NCI-H2227 treated with DMSO at 0.1 percent for 48 hours (cell line): Measurements from ENCODE around the gene PANX2.

Experiments
- DNase-seq: peaks from one replicate; lab custom pipeline; 2025; lab: John Stamatoyannopoulos, UW

PANX2 gene

DNA sequence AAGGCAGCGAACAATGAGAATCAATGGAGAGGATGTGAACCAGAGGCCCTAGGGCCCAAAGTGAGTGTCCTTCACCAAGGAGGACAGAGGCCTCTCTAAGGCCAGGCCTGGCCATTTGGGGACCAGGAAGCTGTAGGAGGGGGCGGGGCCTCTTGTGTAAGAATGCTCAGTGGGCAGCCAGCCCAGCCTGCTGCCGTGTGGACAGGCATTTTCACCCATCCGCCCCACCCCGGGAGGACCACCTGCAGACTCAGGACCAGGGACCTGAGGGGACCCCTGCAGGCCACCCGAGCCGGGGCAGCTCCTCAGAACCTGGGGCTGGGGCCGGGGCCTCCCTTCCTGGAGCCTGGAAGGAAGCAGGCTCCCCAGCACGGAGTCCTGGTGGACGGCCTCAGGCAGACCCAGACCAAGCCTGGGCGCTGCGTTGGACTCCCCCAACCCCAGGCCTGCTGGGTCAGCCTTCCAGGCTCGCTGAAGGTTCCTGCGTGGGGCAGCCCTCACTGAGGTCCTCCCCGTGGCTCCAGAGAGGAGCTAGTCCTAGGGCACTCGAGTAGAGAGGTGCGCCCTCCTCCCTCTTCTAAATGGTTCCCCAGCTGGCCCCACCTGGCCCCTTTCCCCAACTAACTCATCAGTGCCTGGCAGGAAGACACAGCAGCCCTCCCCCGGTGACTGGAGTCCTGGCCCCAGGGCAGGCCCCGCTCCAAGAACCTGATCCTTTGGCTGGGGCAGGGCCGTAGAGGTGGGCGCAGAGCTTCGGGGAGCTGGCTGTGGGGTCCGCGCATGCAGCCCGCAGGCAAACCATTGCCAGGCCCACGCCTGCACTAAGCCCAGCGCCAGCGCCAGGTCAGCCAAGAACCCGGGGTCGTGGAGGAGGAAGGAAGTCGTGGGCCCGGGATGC lies 13.7 kb downstream of the PANX2 start:
- no peak for DNase-seq

DNA sequence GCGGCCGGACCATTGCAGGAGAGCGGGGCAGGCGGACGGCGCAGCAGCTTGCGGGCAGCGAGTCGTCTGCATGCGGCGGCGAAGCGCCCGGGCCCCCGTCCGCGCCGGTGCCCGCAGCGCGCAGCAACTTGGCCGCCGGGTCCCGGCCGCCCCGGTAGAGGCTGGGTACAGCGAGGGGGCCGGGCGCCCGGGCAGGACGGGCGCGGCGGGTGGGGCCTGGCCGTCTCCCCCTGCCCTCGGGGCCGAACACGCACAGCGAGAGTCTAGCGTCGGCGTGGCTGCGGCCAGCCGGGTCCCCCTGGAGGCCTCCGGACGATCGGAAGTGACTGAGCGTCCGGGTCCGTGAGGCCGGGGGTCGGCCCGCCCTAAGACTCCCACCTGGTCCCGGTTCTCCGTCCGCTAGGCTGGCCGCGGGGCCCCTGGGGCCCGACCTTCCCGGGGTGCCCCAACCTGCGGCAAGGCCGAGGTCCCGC lies 14.4 kb downstream of the PANX2 start:
- DNase-seq = no peak

- DNase-seq = peak; percentile 56
These were observed 15.0 kb downstream of the PANX2 start, which contains the start of gene TRABD for GRCh38 chr22:50185375-50186087. TSS of gene TRABD (plus strand) at chr22:50185913. CDS start at chr22:50193061, 7,148 bp downstream.

GRCh38 chr22:50186181-50186714 lies 15.7 kb downstream of the PANX2 start:
- DNase-seq = no peak

DNA sequence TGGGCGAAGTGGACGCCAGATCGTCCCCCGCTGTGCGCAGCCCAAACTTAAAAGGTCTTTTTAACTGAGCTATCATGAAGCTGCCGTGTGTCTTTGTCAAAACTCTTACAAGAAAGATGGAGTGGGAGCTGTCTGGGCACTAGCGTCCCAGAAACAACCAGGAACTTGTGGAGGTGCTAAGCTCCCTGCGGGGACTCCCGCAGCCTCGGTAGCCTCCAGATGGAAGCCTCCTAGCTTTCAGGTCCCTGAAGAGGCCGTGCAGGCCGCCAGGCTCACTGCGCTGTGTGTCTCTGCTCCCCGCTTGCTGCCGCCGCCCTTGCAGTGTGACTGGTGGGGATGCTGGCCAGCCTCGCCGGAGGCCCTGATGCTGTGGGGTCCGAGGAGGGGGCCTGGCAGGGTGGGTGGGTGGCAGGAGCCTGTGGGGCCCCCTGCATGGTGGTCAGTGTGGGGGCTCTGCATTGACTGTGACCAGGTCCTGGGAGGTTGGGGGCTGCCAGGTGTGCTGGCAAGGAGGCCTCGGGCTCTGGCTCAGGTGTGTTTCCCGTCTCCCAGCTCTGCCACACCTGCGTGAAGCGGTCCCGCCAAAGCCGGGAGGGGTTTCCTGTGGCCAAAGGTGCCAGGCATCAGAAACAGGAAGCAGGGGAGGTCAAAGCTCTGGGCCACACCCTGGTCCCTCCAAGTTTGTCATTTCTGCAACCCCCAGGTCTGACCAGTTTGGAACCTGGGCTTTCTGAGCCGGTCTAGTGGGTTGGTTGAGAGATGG lies 16.4 kb downstream of the PANX2 start:
- no peak for DNase-seq

DNA sequence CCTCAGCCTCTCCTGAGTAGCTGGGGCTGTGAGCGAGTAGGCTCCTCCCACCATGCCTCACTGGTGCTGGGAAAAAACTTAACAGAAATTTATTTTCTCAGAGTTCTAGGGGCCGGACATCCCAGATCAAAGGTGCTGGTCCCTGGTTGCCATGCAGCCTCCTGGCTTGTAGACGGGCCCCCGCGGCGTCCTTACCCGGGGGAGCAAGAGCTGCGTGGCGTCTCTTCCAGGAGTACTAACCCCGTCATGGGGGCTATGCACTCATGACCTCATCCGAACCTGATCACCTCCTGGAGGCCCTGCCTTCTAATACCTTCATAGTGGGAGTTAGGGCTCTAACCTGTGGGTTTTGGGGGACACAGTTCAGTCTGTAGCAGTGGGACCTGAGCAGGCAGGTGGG lies 17.8 kb downstream of the PANX2 start:
- no peak for DNase-seq

DNA sequence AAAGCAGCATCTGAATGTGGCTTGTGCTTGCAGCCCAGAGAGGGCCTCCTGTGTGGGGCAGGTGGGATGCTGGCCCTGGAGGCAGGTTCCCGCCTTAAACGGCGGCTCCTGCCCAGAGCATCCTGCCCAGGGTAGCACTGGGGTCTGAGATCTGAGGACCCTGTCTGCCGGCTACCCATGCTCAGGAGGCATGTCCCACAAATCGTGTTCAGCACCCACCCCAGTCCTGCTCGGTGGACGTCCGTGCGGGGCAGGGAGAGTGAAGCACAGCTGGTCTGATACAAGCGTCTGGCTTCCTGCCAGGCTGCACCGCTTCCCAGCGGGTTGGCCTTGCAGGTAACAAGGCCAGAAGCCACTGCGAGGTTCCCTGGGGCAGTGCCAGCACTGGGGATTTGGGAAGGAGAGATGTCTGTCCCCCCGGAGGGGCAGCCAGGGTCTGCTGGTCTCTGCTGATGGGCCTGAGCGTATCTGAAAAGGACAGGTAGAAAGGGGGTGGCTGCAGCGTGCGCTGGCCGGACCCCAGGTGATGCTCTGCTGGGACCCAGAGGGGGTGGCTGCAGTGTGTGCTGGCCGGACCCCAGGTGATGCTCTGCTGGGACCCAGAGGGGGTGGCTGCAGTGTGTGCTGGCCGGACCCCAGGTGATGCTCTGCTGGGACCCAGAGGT lies 18.8 kb downstream of the PANX2 start:
- no peak for DNase-seq

DNA sequence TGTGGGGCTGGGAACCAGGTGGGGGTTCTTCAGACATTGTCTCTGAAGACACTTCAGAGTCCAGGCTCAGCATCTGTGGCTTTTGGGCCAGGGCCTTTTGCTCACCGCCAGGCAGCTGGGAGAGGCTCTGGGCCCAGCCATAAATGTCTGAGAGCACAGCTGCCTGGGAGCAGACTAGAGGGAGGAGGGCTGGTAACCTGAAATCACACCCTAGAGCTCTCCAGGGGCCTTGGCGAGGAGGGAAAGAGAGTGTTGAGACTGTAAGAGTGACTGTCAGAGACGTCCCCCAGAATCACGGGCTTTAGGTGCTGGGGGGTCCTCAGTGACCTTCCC lies 19.3 kb downstream of the PANX2 start:
- DNase-seq = no peak

DNA sequence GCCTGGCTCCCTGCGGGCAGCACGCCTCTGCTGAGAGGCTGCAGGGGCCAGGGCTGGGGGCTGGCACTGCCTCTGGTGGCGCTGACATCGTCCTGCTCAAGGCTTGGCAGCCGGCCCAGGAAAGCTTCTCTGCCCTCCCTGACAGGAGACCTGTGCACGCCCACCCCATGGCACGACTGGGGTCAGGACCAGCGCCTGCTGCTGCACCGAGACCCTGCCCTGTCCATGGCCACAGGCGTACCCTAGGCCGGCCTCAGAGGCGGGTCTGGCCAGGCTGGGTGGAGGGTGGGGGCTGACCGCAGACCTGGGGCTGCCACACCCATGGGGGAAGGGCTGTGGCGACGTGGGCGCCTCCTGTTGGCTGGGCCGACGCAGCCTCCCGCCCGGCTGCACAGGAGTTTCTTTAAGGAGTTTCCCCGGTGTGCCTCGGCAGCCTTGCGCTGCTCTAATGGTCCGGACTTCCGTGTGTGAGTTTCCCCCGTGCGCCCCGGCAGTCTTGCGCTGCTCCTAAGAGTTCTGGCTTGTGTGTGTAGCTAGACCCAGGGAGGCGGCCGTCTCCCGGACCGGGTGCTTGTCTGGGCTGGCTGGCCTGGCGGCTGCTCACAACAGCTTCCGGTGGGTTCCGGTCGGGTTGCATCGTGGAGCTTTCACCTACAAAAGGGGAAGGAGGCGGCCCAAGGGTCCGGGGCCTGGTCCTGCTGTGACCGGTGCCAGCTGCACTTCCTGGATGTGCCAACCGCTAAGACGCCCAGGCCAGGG lies 19.8 kb downstream of the PANX2 start:
- peak; percentile 30 for DNase-seq

GRCh38 chr22:50190941-50191741 lies 20.6 kb downstream of the PANX2 start:
- DNase-seq = no peak

DNA sequence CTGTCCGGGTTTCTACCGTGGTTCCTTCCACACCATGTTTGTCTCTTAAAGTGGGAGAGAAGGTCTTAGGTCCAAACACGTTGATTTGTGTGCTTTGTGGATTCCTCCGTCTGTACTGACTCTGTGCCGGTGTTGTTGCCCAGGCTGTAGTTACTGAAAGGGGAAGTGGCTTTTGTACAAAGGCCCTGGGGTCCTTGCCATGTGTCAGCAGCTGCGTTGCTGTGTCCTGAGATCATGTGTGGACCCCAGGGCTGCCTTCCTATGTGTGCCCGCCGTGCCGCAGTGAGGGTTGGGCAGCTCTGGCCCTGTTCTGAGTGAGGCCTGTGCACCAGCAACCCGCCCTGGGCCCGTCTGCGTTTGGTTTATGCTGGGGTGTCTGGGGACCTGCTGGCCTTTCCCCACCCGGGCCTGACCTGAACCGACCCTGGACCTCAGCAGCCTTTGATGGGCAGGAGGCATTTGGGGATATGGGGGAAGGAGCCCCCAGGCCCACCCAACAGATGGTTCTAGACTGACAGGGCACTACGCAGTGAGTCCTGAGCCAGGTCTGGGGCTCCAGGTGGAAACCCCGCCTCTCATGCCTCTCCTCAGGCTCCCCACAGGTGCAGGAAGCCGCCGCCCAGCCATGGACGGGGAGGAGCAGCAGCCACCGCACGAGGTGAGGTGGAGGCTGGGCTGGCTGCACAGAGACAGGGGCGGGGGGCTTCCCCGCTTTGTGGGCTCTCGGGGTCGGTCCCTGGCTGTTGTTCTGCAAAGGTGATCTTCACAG lies 22.1 kb downstream of the PANX2 start:
- no peak for DNase-seq

GRCh38 chr22:50193621-50194020 lies 23.1 kb downstream of the PANX2 start:
- DNase-seq = no peak

GRCh38 chr22:50194037-50194805 lies 23.7 kb downstream of the PANX2 start:
- DNase-seq = no peak

- DNase-seq = no peak
These were observed 25.7 kb downstream of the PANX2 start for GRCh38 chr22:50196256-50196655.

DNA sequence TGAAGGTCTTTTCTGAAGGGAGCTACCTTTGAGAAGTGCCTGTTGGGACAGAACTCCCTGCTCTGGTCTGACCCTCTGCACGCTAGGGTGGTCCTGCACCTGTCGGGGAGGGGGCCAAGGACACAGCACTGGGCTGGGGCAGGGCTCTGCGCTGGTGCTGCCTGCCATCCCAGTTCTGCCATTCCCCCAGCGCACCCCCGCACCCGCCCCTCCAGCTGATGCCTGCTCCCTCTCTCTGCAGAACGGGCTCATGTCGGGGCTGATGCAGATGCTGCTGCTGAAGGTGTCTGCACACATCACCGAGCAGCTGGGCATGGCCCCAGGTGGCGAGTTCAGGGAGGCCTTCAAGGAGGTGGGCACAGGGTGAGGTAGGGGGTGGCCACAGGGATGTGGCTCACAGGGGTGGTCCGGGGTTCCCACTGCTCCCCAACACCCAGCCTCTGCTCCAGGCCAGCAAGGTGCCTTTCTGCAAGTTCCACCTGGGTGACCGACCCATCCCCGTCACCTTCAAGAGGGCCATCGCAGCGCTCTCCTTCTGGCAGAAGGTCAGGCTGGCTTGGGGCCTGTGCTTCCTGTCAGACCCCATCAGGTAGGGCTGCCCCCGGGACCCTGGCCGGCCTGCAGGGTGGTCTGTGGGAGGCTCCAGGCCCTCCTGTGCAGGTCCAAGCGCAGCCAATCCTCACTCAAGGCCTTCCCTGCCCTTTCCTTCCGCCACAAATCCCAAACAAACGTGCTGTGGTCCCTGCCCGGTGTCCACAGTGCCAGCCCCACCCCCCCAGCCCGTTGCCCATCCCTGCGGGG lies 26.7 kb downstream of the PANX2 start:
- no peak for DNase-seq

DNA sequence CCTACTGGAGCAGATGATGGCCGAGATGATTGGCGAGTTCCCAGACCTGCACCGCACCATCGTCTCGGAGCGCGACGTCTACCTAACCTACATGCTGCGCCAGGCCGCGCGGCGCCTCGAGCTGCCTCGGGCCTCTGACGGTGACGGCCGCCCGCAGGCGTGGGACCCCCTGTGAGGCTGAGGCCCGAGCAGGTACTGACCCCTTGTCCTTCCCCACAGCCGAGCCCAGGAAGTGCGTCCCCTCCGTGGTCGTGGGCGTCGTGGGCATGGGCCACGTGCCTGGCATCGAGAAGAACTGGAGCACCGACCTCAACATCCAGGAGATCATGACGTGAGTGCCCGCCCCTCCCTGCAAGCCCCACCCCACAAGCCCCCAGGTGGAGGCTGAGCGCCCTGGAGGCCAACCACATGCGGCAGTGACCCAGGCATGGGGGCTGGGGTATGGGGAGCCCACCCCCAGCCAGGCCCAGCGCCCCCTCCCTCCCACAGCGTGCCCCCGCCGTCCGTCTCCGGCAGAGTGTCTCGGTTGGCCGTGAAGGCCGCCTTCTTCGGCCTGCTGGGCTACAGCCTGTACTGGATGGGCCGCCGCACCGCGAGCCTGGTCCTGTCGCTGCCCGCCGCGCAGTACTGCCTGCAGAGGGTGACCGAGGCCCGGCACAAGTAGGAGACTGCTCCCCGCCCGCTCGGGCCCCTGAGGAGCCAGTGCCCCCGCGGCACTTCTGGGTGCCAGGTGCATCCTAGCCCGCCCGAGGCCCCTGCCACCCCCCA lies 27.5 kb downstream of the PANX2 start:
- DNase-seq = no peak

DNA sequence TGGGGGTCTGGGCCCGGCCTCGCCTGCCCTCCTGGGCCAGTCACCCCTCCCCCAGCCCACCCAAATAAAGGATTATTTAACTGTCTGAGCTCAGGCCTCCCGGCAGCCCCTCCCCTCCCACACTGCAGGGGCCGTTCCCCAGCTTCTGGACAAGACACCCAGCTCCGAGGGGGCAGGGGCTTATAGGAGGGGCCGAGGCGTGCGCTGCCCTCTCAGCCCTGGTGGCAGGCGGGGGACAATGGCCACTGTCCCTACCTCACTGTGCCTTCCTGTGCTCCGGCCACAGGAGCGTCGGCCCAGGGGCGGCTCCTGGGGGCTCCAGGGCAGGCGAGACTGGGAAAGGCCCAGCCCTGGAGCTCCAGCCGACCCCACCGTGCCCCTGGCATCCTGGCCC lies 28.1 kb downstream of the PANX2 start:
- DNase-seq = no peak
